ENCODE results near the gene TNS3. TPM values are rescaled to one million over a fixed set of nuclear protein-coding genes. Genes with fewer than 3 reads are reported as not detected.

Gene TNS3
- total and polyA plus RNA-seq, 9 of the 15 experiments (the other 6 are each of a cell fraction or from before 2014, with no cell fraction given), result 0.20 TPM; not detected in 8

DNA sequence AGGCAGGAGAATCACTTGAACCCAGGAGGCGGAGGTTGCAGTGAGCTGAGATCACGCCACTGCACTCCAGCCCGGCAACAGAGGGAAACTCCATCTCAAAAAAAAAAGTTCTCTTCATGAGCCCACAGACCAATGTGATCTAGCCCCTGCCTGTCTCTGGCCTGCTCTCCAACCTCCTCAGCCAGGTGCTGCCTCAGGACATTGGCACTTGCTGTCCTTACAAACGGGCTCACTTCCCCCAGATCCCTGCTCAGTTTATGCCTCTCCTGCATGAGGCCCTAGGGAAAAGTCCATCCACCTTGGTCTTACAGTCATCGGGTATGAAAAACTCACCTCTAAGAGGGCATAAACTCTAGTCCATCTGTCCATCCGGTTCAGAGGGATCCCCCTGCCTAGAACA is 32.5 kb downstream of the TNS3 start:
- Histone ChIP-seq H3K36me3 (ENCODE audit: control insufficient read depth, insufficient read depth, low read length) (no peaks in the 10 kb centered on the region), H4K20me1 (replicated peaks; ENCODE audit: control insufficient read depth, insufficient read depth, low read length) (no peaks in the 10 kb centered on the region), H3K27ac (ENCODE audit: extremely low read depth, low read depth, low read length) (no peak overlapping the region), H3K27me3 (ENCODE audit: control insufficient read depth in 2 of 2, insufficient read depth in 2 of 2, low read length in 2 of 2) (peaks cover 5 to 49% of the 10 kb centered on the region in 2 experiments), H3K4me3 (no peak overlapping the region), H3K9ac (ENCODE audit: insufficient read depth in 1 of 2, low read depth in 2 of 2, low read length in 2 of 2) (no peak overlapping the region), H3K4me1 (replicated peaks in 1 of 2; ENCODE audit: control insufficient read depth in 2 of 2, insufficient read depth in 2 of 2, low read length in 2 of 2) (no peaks in the 10 kb centered on the region), H3K9me3 (replicated peaks; ENCODE audit: control insufficient read depth, insufficient read depth, low read depth, low read length) (no peaks in the 10 kb centered on the region), H2AFZ (ENCODE audit: low read depth, low read length) (no peak overlapping the region), H3K4me2 (ENCODE audit: insufficient read depth, low read length) (no peak overlapping the region), H3K9me1 (ENCODE audit: control insufficient read depth, insufficient read depth, low read length) (no peaks in the 10 kb centered on the region), H3K79me2 (ENCODE audit: control insufficient read depth, insufficient read depth, low read length) (no peaks in the 10 kb centered on the region)
- in situ Hi-C loops (cut with MboI) (no loop called here), intact Hi-C loops (cut with micrococcal nuclease) (no loop called here)
- BruUV-seq (replicated peaks), result no TSS peak
- WGBS (ENCODE audit: insufficient coverage, low coverage, missing lambda C conversion rate), result 5% methylated on average over 5 of the region's 6 CpGs
- FAIRE-seq (no peak), DNase-seq (ENCODE audit: extremely low read depth in 1 of 4, low spot score in 3 of 4) (no peak), ATAC-seq (no peak)
- no peak for TF ChIP-seq SMAD1 (IDR thresholded peaks at IDR 0.05; ENCODE audit: low read depth, low read length, partially characterized antibody)
- no peak for TF ChIP-seq ZNF239 (CRISPR knock-in tag; IDR thresholded peaks at IDR 0.05)
- TF ChIP-seq, protein P1, sequence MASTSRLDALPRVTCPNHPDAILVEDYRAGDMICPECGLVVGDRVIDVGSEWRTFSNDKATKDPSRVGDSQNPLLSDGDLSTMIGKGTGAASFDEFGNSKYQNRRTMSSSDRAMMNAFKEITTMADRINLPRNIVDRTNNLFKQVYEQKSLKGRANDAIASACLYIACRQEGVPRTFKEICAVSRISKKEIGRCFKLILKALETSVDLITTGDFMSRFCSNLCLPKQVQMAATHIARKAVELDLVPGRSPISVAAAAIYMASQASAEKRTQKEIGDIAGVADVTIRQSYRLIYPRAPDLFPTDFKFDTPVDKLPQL (IDR thresholded peaks at IDR 0.05; ENCODE audit: extremely low read depth, insufficient read length), result no peak
- TF ChIP-seq, protein P2, sequence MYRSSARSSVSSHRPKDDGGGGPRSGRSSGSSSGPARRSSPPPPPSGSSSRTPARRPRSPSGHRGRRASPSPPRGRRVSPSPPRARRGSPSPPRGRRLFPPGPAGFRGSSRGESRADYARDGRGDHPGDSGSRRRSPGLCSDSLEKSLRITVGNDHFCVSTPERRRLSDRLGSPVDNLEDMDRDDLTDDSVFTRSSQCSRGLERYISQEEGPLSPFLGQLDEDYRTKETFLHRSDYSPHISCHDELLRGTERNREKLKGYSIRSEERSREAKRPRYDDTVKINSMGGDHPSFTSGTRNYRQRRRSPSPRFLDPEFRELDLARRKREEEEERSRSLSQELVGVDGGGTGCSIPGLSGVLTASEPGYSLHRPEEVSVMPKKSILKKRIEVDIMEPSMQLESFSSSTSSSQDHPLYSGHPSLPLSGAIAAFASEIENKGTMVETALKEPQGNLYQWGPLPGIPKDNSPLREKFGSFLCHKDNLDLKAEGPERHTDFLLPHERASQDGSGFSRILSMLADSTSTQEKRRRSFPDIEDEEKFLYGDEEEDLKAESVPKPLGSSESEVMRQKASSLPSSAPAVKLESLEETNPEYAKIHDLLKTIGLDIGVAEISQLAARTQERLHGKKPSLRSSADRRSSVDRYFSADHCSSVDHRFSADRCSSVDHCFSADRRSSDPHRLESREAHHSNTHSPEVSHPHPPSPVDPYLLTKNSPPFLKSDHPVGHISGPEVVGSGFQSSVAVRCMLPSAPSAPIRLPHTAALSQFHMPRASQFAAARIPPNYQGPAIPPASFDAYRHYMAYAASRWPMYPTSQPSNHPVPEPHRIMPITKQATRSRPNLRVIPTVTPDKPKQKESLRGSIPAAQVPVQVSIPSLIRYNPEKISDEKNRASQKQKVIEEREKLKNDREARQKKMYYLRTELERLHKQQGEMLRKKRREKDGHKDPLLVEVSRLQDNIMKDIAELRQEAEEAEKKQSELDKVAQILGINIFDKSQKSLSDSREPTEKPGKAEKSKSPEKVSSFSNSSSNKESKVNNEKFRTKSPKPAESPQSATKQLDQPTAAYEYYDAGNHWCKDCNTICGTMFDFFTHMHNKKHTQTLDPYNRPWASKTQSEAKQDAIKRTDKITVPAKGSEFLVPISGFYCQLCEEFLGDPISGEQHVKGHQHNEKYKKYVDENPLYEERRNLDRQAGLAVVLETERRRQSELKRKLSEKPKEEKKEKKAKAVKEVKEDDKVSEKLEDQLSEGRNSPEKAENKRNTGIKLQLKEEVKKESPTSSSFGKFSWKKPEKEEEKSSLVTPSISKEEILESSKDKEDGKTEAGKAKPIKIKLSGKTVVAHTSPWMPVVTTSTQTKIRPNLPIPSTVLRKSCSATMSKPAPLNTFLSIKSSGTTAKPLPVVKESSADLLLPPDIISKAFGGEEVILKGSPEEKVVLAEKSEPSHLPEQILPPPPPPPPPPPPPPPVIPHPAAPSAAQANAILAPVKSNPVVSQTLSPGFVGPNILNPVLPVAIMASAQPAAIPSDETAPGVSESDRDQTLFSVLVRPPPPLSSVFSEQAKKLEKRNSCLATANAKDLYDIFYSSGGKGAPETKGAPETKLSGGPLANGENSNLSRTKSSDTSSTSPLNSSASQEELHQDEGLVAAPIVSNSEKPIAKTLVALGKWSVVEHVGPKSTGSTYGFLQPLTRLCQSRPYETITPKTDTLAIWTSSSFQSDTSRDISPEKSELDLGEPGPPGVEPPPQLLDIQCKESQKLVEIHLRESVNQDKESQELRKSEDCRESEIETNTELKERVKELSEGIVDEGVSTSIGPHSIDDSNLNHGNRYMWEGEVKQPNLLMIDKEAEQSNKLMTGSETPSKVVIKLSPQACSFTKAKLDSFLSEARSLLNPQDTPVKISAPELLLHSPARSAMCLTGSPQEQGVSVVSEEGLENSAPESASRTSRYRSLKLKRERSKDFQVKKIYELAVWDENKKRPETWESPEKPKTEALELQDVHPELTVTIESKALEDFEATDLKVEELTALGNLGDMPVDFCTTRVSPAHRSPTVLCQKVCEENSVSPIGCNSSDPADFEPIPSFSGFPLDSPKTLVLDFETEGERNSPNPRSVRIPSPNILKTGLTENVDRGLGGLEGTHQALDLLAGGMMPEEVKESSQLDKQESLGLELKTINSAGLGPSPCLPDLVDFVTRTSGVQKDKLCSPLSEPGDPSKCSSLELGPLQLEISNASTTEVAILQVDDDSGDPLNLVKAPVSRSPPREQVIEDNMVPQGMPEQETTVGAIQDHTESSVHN (IDR thresholded peaks at IDR 0.05; ENCODE audit: borderline replicate concordance in 1 of 2, low read depth in 1 of 2), result no peak
- TF ChIP-seq ZBTB8A (IDR thresholded peaks at IDR 0.05; ENCODE audit: partially characterized antibody), result no peak
- TF ChIP-seq NUFIP1 (IDR thresholded peaks at IDR 0.05; ENCODE audit: partially characterized antibody), result no peak
- no peak for TF ChIP-seq SMARCB1 (IDR thresholded peaks at IDR 0.05; ENCODE audit: insufficient read length, low read depth)
- TF ChIP-seq PYGO2 (tag; IDR thresholded peaks at IDR 0.05), result no peak
- ChIA-PET CTCF (ENCODE audit: low intra/inter-chr PET ratio) (no interaction called here), POLR2A (interaction anchor here (0.9 kb wide), 1 partner anchor 12 kb away, joined by 5 read pairs; no protein-coding TSS in a partner anchor)
